ENCODE data around the gene MPRIP.

The MPRIP gene

DNA sequence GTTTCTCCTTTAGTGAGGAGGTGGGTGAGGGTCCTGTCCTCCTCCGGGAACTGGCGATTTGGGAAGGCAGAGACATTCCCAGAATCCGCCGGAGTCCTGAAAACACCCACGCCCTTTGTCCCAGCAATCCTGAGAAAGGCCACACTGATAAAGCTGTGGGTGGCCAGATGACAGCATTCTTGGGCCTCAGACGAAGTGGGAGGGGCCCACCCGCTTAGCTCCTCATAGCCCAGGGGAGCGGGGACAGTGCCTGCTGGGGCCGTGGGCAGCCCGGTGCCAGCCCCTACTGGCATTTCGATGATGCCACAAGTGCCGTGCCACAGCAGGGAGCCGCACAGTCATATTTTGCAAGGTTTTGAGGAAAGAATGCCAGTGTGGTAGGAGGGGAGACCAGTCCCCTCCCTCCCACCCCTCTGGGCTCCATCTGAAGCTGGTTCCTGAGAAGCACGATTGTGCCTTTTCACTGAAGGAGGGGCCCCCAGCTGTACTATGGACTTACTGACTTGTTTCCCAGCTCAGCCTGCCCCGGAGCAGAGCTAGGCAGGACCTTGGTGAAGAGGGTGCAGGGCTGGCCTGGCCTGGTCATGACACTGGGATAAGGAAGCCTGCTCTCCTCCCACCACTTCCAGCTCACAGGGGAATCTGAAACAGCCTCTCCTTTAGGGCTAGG, 20.9 kb upstream of the MPRIP start:
- ChIA-PET POLR2A (interaction anchor here (0.6 to 1.2 kb wide), 2 partner anchors 20 to 260 kb away, joined by 4 read pairs; partner anchors contain the start of gene COPS3), CTCF (interaction anchor here (0.7 kb wide), 1 partner anchor 121 kb away, joined by 3 read pairs; no protein-coding TSS in a partner anchor)
- TF ChIP-seq, protein P1, sequence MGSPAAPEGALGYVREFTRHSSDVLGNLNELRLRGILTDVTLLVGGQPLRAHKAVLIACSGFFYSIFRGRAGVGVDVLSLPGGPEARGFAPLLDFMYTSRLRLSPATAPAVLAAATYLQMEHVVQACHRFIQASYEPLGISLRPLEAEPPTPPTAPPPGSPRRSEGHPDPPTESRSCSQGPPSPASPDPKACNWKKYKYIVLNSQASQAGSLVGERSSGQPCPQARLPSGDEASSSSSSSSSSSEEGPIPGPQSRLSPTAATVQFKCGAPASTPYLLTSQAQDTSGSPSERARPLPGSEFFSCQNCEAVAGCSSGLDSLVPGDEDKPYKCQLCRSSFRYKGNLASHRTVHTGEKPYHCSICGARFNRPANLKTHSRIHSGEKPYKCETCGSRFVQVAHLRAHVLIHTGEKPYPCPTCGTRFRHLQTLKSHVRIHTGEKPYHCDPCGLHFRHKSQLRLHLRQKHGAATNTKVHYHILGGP (tag by site-specific recombination; IDR thresholded peaks at IDR 0.05): no peak
- TF ChIP-seq TRIM28 (IDR thresholded peaks at IDR 0.05; ENCODE audit: borderline replicate concordance, low read length) (no peak), ZNF138 (tag by site-specific recombination; IDR thresholded peaks at IDR 0.05; ENCODE audit: borderline replicate concordance) (no peak), ZNF510 (tag by site-specific recombination; IDR thresholded peaks at IDR 0.05; ENCODE audit: insufficient replicate concordance) (no peak), OSR2 (tag by site-specific recombination; IDR thresholded peaks at IDR 0.05) (no peak), ZNF529 (tag by site-specific recombination; IDR thresholded peaks at IDR 0.05; ENCODE audit: insufficient replicate concordance) (no peak), ZBTB48 (tag by site-specific recombination; IDR thresholded peaks at IDR 0.05) (no peak), ZNF555 (tag by site-specific recombination; conservative IDR thresholded peaks at IDR 0.05) (no peak), ZNF221 (tag by site-specific recombination; IDR thresholded peaks at IDR 0.05; ENCODE audit: borderline replicate concordance) (no peak), ZNF214 (tag by site-specific recombination; IDR thresholded peaks at IDR 0.05; ENCODE audit: borderline replicate concordance) (no peak), ZFP37 (tag by site-specific recombination; IDR thresholded peaks at IDR 0.05) (no peak), ZNF202 (tag by site-specific recombination; IDR thresholded peaks at IDR 0.05; ENCODE audit: borderline replicate concordance) (no peak), ZFP69B (tag by site-specific recombination; IDR thresholded peaks at IDR 0.05) (peak; percentile 75), ZNF404 (tag by site-specific recombination; IDR thresholded peaks at IDR 0.05) (no peak), ZNF112 (tag by site-specific recombination; IDR thresholded peaks at IDR 0.05) (no peak), ZNF776 (tag by site-specific recombination; IDR thresholded peaks at IDR 0.05; ENCODE audit: borderline replicate concordance) (no peak), ZNF366 (tag by site-specific recombination; conservative IDR thresholded peaks at IDR 0.05) (no peak), ZSCAN23 (tag by site-specific recombination; IDR thresholded peaks at IDR 0.05) (no peak)
- TF ChIP-seq, protein P2, sequence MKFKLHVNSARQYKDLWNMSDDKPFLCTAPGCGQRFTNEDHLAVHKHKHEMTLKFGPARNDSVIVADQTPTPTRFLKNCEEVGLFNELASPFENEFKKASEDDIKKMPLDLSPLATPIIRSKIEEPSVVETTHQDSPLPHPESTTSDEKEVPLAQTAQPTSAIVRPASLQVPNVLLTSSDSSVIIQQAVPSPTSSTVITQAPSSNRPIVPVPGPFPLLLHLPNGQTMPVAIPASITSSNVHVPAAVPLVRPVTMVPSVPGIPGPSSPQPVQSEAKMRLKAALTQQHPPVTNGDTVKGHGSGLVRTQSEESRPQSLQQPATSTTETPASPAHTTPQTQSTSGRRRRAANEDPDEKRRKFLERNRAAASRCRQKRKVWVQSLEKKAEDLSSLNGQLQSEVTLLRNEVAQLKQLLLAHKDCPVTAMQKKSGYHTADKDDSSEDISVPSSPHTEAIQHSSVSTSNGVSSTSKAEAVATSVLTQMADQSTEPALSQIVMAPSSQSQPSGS (tag by site-specific recombination; IDR thresholded peaks at IDR 0.05; ENCODE audit: low read depth): no peak
- TF ChIP-seq, protein P3, sequence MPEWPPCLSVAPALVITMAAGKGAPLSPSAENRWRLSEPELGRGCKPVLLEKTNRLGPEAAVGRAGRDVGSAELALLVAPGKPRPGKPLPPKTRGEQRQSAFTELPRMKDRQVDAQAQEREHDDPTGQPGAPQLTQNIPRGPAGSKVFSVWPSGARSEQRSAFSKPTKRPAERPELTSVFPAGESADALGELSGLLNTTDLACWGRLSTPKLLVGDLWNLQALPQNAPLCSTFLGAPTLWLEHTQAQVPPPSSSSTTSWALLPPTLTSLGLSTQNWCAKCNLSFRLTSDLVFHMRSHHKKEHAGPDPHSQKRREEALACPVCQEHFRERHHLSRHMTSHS (tag by site-specific recombination; IDR thresholded peaks at IDR 0.05): no peak
- TF ChIP-seq, protein P4, sequence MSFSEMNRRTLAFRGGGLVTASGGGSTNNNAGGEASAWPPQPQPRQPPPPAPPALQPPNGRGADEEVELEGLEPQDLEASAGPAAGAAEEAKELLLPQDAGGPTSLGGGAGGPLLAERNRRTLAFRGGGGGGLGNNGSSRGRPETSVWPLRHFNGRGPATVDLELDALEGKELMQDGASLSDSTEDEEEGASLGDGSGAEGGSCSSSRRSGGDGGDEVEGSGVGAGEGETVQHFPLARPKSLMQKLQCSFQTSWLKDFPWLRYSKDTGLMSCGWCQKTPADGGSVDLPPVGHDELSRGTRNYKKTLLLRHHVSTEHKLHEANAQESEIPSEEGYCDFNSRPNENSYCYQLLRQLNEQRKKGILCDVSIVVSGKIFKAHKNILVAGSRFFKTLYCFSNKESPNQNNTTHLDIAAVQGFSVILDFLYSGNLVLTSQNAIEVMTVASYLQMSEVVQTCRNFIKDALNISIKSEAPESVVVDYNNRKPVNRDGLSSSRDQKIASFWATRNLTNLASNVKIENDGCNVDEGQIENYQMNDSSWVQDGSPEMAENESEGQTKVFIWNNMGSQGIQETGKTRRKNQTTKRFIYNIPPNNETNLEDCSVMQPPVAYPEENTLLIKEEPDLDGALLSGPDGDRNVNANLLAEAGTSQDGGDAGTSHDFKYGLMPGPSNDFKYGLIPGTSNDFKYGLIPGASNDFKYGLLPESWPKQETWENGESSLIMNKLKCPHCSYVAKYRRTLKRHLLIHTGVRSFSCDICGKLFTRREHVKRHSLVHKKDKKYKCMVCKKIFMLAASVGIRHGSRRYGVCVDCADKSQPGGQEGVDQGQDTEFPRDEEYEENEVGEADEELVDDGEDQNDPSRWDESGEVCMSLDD (tag by site-specific recombination; IDR thresholded peaks at IDR 0.05): no peak
- TF ChIP-seq, protein P5, sequence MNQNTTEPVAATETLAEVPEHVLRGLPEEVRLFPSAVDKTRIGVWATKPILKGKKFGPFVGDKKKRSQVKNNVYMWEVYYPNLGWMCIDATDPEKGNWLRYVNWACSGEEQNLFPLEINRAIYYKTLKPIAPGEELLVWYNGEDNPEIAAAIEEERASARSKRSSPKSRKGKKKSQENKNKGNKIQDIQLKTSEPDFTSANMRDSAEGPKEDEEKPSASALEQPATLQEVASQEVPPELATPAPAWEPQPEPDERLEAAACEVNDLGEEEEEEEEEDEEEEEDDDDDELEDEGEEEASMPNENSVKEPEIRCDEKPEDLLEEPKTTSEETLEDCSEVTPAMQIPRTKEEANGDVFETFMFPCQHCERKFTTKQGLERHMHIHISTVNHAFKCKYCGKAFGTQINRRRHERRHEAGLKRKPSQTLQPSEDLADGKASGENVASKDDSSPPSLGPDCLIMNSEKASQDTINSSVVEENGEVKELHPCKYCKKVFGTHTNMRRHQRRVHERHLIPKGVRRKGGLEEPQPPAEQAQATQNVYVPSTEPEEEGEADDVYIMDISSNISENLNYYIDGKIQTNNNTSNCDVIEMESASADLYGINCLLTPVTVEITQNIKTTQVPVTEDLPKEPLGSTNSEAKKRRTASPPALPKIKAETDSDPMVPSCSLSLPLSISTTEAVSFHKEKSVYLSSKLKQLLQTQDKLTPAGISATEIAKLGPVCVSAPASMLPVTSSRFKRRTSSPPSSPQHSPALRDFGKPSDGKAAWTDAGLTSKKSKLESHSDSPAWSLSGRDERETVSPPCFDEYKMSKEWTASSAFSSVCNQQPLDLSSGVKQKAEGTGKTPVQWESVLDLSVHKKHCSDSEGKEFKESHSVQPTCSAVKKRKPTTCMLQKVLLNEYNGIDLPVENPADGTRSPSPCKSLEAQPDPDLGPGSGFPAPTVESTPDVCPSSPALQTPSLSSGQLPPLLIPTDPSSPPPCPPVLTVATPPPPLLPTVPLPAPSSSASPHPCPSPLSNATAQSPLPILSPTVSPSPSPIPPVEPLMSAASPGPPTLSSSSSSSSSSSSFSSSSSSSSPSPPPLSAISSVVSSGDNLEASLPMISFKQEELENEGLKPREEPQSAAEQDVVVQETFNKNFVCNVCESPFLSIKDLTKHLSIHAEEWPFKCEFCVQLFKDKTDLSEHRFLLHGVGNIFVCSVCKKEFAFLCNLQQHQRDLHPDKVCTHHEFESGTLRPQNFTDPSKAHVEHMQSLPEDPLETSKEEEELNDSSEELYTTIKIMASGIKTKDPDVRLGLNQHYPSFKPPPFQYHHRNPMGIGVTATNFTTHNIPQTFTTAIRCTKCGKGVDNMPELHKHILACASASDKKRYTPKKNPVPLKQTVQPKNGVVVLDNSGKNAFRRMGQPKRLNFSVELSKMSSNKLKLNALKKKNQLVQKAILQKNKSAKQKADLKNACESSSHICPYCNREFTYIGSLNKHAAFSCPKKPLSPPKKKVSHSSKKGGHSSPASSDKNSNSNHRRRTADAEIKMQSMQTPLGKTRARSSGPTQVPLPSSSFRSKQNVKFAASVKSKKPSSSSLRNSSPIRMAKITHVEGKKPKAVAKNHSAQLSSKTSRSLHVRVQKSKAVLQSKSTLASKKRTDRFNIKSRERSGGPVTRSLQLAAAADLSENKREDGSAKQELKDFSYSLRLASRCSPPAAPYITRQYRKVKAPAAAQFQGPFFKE (tag by site-specific recombination; IDR thresholded peaks at IDR 0.05; ENCODE audit: borderline replicate concordance): no peak
- TF ChIP-seq, protein P6, sequence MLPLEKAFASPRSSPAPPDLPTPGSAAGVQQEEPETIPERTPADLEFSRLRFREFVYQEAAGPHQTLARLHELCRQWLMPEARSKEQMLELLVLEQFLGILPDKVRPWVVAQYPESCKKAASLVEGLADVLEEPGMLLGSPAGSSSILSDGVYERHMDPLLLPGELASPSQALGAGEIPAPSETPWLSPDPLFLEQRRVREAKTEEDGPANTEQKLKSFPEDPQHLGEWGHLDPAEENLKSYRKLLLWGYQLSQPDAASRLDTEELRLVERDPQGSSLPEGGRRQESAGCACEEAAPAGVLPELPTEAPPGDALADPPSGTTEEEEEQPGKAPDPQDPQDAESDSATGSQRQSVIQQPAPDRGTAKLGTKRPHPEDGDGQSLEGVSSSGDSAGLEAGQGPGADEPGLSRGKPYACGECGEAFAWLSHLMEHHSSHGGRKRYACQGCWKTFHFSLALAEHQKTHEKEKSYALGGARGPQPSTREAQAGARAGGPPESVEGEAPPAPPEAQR (tag by site-specific recombination; IDR thresholded peaks at IDR 0.05): no peak

More for the DNA sequence above, 20.9 kb upstream of the MPRIP start:
- no peaks in the 10 kb centered on the region for H3K4me1 ChIP-seq (ENCODE audit: control insufficient read depth, insufficient read depth, low read length)
- H3K9me3 ChIP-seq (ENCODE audit: control insufficient read depth, insufficient read depth, low read depth, low read length): no peaks in the 10 kb centered on the region
- H3K36me3 ChIP-seq (ENCODE audit: control insufficient read depth in 2 of 2, insufficient read depth in 1 of 2, low read length in 2 of 2): no peaks in the 10 kb centered on the region
- no peak overlapping the region for H3K27ac ChIP-seq (ENCODE audit: extremely low read depth, low read depth, low read length)
- H3K4me3 ChIP-seq (ENCODE audit: low read depth, low read length): no peak overlapping the region
